HFF-Myc (cell line): ENCODE results near the gene GXYLT1.

Experiments used
- DNase-seq: peaks from one replicate; pipeline ENCODE4 v3.0.0-alpha.2; 2011; ENCODE audit warnings: low read depth; ENCODE audit errors: extremely low read depth
- H3K4me3 ChIP-seq: replicated peaks from 2 replicates; pipeline ENCODE4 v1.5.1; 2011; ENCODE audit warnings: low read depth, mild to moderate bottlenecking, control low read depth, low read length
- TF ChIP-seq, protein P1 (sequence below): IDR thresholded peaks from 2 replicates; pipeline ENCODE4 v1.5.1; 2012; ENCODE audit warnings: mild to moderate bottlenecking, low read depth, low read length, control low read depth; ENCODE audit errors: missing control alignments

The GXYLT1 gene

DNA sequence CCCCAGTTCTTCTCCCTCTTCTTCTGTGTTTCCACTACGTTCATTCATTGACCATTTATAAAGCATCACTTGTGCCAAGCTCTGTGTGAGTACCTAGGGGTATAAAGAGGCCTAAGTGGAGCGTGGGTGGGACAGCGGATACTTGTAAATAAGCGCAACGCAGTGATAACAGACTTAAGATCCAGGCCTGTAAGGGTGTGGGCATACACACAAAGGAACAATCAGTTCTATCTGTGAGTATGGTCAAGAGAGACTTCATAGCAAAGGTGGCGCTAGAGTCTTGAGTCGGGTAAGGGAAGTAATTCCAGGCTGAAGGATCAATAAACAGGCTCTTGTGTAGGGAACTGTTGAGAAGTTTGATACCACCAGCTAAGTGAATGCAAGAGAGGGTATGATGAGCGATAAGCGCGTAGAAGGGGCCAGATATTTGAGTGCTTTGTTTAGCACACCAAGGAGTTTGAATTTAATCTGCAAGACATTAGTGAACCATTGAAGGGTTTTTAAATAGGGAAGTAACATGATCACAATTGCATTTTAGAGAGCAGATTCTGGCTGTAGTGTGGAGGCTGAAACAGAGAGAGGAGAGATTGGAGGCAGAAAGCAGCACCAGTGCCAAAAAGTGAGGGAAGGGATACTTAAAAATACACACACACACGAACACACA is 1.0 kb upstream of the GXYLT1 start:
- H3K4me3 ChIP-seq = peak overlapping the region; percentile 71
- TF ChIP-seq, protein P1, sequence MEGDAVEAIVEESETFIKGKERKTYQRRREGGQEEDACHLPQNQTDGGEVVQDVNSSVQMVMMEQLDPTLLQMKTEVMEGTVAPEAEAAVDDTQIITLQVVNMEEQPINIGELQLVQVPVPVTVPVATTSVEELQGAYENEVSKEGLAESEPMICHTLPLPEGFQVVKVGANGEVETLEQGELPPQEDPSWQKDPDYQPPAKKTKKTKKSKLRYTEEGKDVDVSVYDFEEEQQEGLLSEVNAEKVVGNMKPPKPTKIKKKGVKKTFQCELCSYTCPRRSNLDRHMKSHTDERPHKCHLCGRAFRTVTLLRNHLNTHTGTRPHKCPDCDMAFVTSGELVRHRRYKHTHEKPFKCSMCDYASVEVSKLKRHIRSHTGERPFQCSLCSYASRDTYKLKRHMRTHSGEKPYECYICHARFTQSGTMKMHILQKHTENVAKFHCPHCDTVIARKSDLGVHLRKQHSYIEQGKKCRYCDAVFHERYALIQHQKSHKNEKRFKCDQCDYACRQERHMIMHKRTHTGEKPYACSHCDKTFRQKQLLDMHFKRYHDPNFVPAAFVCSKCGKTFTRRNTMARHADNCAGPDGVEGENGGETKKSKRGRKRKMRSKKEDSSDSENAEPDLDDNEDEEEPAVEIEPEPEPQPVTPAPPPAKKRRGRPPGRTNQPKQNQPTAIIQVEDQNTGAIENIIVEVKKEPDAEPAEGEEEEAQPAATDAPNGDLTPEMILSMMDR = no peak
- DNase-seq = no peak

DNA sequence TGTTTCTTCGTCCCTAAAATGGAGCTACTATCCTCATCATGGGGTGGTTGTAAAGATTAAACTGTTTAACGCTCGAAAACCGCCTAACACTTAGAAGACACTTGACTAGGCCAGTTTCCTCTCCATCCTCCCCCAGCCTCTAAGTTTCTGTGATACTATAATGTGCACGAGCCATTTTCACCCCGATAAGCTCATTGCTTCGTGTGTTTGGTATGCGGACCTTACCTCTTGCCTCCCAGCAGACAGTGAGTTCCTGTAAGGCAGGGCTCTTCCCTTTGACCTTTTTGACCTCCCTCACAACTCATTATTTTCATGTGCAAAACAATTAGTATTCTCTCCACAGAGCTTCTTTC is 499 bp upstream of the GXYLT1 start:
- H3K4me3 ChIP-seq = peak overlapping the region; percentile 71
- TF ChIP-seq, protein P1 = no peak
- DNase-seq = no peak

DNA sequence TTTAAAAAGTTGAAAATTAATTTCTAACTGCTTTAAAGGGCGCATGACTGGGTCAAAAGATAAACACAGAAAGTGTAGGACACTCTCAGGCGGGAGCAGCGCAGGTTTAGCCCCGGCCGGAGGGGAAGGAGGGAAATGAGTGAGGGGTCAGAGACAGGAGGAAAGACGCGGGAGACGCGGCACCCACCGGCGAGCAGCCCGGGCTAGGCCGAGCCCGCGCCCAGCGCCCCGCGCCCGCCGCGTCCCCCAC is 591 bp downstream of the GXYLT1 start:
- TF ChIP-seq, protein P1 = no peak
- peak overlapping the region; percentile 71 for H3K4me3 ChIP-seq
- DNase-seq = no peak

DNA sequence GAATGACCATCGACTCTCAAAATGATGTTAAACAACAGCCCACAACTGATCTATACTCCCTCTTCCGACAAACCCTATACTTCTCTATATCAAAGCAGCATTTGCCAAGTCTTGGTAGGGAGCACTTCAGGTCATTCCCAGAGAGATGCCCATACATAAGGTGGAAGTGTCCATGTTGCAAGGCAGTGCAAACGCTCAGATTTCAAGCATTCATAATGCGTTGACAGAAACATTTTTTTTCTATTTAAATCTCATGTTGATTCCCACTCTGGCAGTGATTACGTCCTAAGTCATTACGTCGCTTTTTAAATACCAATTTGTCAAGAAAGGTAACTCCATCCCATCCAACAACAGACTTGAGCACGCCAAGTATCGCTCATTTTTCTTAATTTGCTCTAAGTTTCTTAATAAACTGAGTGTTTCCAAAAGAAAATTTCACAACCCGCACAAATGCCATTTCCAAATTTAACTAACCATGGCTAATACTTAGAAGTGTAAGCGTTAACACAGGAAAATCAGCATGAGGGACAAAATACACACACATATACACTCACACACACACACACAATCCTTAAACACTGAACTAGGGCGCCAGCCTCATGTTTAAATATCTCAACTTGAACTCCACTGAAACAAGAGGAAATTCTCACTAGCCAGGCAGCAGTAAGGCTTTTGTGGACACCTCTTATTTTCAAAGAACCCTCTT is 1.1 kb downstream of the GXYLT1 start:
- TF ChIP-seq, protein P1 = no peak
- DNase-seq = no peak
- peak overlapping the region; percentile 71 for H3K4me3 ChIP-seq

DNA sequence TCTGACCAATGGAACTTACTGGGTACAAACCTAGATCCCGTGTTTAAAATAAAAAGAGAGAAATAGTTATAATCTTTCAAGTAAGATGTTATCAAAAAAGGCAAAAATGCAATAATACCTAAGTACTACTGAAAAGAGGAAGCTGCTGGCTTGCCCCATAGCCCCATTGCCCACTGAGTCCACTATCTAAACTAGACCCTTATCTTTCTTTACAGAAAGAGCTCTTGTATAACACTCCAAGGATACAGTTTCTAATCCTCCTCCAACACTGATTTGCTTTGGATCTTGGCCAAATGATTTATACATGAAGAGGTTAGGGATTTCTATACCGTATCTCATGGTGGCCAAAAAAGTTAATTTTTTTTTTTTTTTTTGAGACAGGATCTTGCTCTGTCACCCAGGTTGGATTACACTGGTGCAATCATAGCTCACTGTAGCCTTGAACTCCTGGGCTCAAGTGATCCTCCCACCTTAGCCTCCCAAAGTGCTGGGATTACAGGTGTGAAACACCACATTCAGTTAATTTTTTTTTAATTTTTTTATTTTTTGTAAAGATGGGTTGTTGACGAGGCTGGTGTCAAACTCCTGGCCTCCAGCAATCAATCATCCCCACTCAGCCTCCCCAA is 2.6 kb downstream of the GXYLT1 start:
- TF ChIP-seq, protein P1 = no peak
- H3K4me3 ChIP-seq = no peak overlapping the region
- no peak for DNase-seq

DNA sequence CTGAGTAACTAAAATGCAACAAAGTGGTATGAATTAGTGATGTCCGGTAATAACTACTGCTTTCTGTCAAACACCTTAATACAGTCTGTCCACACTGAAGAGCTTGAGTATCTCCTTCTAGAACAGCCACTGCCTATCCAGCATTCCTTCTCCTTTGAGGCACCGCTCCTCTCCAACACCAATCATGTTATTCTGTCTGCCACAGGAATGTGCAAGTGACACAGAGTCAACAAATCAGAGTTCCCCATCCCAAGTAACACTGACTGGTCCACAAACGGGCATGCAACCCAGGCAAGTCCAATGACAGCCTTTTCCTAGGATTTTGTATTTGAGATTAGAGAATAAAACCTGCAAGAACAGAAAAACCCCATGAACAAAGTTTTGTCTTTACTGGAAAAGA is 3.8 kb downstream of the GXYLT1 start:
- no peak for DNase-seq
- TF ChIP-seq, protein P1 = no peak

More for the DNA sequence above, 3.8 kb downstream of the GXYLT1 start:
- no peak overlapping the region for H3K4me3 ChIP-seq
